Endothelial cell of umbilical vein (primary cell): ENCODE data around the gene MCM3AP.

Experiments
- EZH2 ChIP-seq: IDR thresholded peaks from 2 replicates; pipeline ENCODE4 v1.6.1; 2012; ENCODE audit warnings: borderline replicate concordance, low read depth, mild to moderate bottlenecking, moderate library complexity, low read length, inconsistent platforms; ENCODE audit not compliant: severe bottlenecking
- POLR2A ChIP-seq: IDR thresholded peaks from 2 replicates; pipeline ENCODE4 v1.6.1; 2012; ENCODE audit warnings: low read depth, mild to moderate bottlenecking, control low read depth, low read length
- TF ChIP-seq, protein P1 (sequence below), 2 donors: IDR thresholded peaks; 1 replicate in 1 of 2; 2 replicates in 1 of 2; pipeline ENCODE4 v1.5.1; 2011; ENCODE audit warnings: low read length in 2 of 2, mild to moderate bottlenecking in 2 of 2, moderate library complexity in 2 of 2, control low read depth in 1 of 2, inconsistent platforms in 1 of 2, low read depth in 1 of 2; ENCODE audit not compliant: insufficient read depth in 1 of 2; ENCODE audit errors: extremely low read depth in 1 of 2

DNA sequence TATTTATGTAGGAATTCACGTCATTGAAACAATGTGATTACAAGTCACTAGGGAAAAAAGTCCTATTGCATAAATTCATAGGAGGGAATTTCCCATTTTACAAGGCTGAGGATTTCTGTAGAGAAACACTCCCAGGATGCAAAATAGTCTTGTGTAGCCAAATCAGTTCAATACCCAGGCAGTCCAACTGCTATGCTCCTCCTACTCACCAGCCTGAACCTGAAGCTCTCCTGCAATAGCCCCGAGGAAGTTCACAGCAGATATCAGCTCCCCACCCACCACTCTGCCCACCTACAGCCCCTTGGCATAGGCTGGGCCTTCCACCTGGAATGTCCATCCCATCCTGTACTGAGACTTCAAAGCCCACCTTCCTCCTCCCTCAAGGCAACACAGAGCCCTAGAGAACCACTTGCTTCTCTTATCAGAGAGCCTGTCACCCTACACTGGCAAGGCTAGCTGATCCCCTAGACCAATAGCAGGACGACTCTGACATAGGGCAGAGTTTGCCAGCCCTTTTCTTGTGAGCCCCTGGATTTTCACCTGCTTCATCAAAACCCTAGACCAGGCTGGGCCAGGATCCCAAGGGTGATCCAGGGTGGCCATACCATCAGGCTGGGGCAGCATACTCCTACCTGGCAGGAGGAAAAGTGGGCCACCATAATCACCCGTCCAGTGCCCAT, 58.4 kb downstream of the MCM3AP start:
- TF ChIP-seq, protein P1, sequence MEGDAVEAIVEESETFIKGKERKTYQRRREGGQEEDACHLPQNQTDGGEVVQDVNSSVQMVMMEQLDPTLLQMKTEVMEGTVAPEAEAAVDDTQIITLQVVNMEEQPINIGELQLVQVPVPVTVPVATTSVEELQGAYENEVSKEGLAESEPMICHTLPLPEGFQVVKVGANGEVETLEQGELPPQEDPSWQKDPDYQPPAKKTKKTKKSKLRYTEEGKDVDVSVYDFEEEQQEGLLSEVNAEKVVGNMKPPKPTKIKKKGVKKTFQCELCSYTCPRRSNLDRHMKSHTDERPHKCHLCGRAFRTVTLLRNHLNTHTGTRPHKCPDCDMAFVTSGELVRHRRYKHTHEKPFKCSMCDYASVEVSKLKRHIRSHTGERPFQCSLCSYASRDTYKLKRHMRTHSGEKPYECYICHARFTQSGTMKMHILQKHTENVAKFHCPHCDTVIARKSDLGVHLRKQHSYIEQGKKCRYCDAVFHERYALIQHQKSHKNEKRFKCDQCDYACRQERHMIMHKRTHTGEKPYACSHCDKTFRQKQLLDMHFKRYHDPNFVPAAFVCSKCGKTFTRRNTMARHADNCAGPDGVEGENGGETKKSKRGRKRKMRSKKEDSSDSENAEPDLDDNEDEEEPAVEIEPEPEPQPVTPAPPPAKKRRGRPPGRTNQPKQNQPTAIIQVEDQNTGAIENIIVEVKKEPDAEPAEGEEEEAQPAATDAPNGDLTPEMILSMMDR (IDR thresholded peaks at IDR 0.05; ENCODE audit: extremely low read depth in 1 of 2, insufficient read depth in 1 of 2, low read depth in 1 of 2, low read length in 2 of 2): no peak
- TF ChIP-seq POLR2A: no peak
- no peak for TF ChIP-seq EZH2
